Activated CD4-positive, alpha-beta memory T cell treated with anti-CD3 and anti-CD28 coated beads, Interleukin-2, amount 10 ng/mL, durations not matched to agents 7 days and 5 days (primary cell): ENCODE data around the gene SCAMP2. TPM values are rescaled to one million over a fixed set of nuclear protein-coding genes. Genes with fewer than 3 reads are reported as not detected.

Experiments used
- CTCF ChIA-PET: fragments of 350-600 bp; sonication (Branson Sonifier 250); formaldehyde crosslinking; loops from one replicate; lab custom pipeline; 2021; ENCODE audit warnings: antibody characterized with exemption, inconsistent platforms; lab: Charles Lee
- POLR2A ChIA-PET: fragments of 350-600 bp; sonication (Branson Sonifier 250); formaldehyde crosslinking; loops from one replicate; lab custom pipeline; 2021; ENCODE audit warnings: antibody characterized with exemption; lab: Charles Lee
- DNase-seq: peaks from one replicate; pipeline ENCODE4 v3.0.0-alpha.2; 2020
- H3K27ac Mint-ChIP-seq: one replicate; pipeline ENCODE4 v1.8.0; 2021; ENCODE audit warnings: mild to moderate bottlenecking, mixed read lengths
- H3K27me3 Mint-ChIP-seq: one replicate; pipeline ENCODE4 v1.8.0; 2021; ENCODE audit warnings: mixed read lengths
- H3K36me3 Mint-ChIP-seq: one replicate; pipeline ENCODE4 v1.8.0; 2021; ENCODE audit warnings: low read depth, mixed read lengths
- H3K4me1 Mint-ChIP-seq: one replicate; pipeline ENCODE4 v1.8.0; 2021; ENCODE audit warnings: mixed read lengths
- H3K4me3 Mint-ChIP-seq: one replicate; pipeline ENCODE4 v1.8.0; 2021; ENCODE audit warnings: mild to moderate bottlenecking, mixed read lengths
- H3K9me3 Mint-ChIP-seq: one replicate; pipeline ENCODE4 v1.8.0; 2021; ENCODE audit warnings: mixed read lengths
- total RNA-seq, 2 experiments: library from RNA; stranded (reverse); gene quantifications; one replicate each; pipeline ENCODE4 v1.2.3, GENCODE V29; 2021

The SCAMP2 gene
- total RNA-seq, 2 experiments from 2014 or later = 144 to 156 TPM

- ChIA-PET POLR2A (interaction anchor here (1.1 to 1.8 kb wide), 4 partner anchors 10 to 38 kb away, joined by 3 to 5 read pairs (median 3); no protein-coding TSS in a partner anchor), CTCF (interaction anchor here (0.9 kb wide), 1 partner anchor 16 kb away, joined by 3 read pairs; no protein-coding TSS in a partner anchor)
- Mint-ChIP-seq H3K27me3 (peaks cover 2% of the 10 kb centered on the region), H3K4me1 (peaks cover 23% of the 10 kb centered on the region), H3K27ac (no peak overlapping the region), H3K36me3 (no peaks in the 10 kb centered on the region), H3K4me3 (no peak overlapping the region), H3K9me3 (no peaks in the 10 kb centered on the region)
- no peak for DNase-seq
Observed at GRCh38 chr15:74815121-74815934, 57.8 kb downstream of the SCAMP2 start.

GRCh38 chr15:74812533-74812932, 60.6 kb downstream of the SCAMP2 start, which contains the start of gene LMAN1L:
Gene LMAN1L (plus strand): TSS chr15:74812835. CDS start chr15:74812855, 20 bp downstream.
- H3K36me3 Mint-ChIP-seq = no peaks in the 10 kb centered on the region
- peaks cover 4% of the 10 kb centered on the region for H3K27me3 Mint-ChIP-seq
- ChIA-PET POLR2A (interaction anchor here (35.1 kb wide), 1 partner anchor 31 kb away, joined by 1214 read pairs; the partner anchor contains the start of gene CSK), CTCF (interaction anchor here (38.3 kb wide), 1 partner anchor 33 kb away, joined by 1235 read pairs; the partner anchor contains the start of gene CSK)
- no peak for DNase-seq
- H3K4me1 Mint-ChIP-seq = peaks cover 12% of the 10 kb centered on the region
- H3K9me3 Mint-ChIP-seq = no peaks in the 10 kb centered on the region
- no peak within 1 kb of the TSS for H3K4me3 Mint-ChIP-seq
- H3K27ac Mint-ChIP-seq = no peak within 1 kb of the TSS

GRCh38 chr15:74809956-74810355, 63.2 kb downstream of the SCAMP2 start:
- H3K27ac Mint-ChIP-seq = no peak overlapping the region
- no peak for DNase-seq
- CTCF ChIA-PET = interaction anchor here (1.4 to 38.3 kb wide), 3 partner anchors 26 to 84 kb away, joined by 3 to 1235 read pairs (median 4); partner anchors contain the start of gene CSK
- H3K36me3 Mint-ChIP-seq = peaks cover 2% of the 10 kb centered on the region
- no peaks in the 10 kb centered on the region for H3K9me3 Mint-ChIP-seq
- H3K4me1 Mint-ChIP-seq = peaks cover 13% of the 10 kb centered on the region
- H3K27me3 Mint-ChIP-seq = peaks cover 4% of the 10 kb centered on the region
- POLR2A ChIA-PET = interaction anchor here (35.1 kb wide), 1 partner anchor 29 kb away, joined by 1214 read pairs; the partner anchor contains the start of gene CSK
- H3K4me3 Mint-ChIP-seq = no peak overlapping the region

GRCh38 chr15:74809242-74809641, 63.9 kb downstream of the SCAMP2 start:
- DNase-seq = no peak
- ChIA-PET POLR2A (interaction anchor here (1.5 to 35.1 kb wide), 3 partner anchors 9 to 28 kb away, joined by 6 to 1214 read pairs (median 16); partner anchors contain the start of gene CSK), CTCF (interaction anchor here (1.4 to 38.3 kb wide), 2 partner anchors 29 to 84 kb away, joined by 3 to 1235 read pairs; partner anchors contain the start of gene CSK)
- H3K9me3 Mint-ChIP-seq = no peaks in the 10 kb centered on the region
- peaks cover 17% of the 10 kb centered on the region for H3K4me1 Mint-ChIP-seq
- peaks cover 7% of the 10 kb centered on the region for H3K36me3 Mint-ChIP-seq
- H3K27me3 Mint-ChIP-seq = peaks cover 4% of the 10 kb centered on the region
- H3K27ac Mint-ChIP-seq = peak overlapping the region; percentile 40
- no peak overlapping the region for H3K4me3 Mint-ChIP-seq

- no peaks in the 10 kb centered on the region for H3K9me3 Mint-ChIP-seq
- H3K4me3 Mint-ChIP-seq = no peak overlapping the region
- peaks cover 21% of the 10 kb centered on the region for H3K4me1 Mint-ChIP-seq
- peaks cover 11% of the 10 kb centered on the region for H3K36me3 Mint-ChIP-seq
- H3K27ac Mint-ChIP-seq = no peak overlapping the region
- DNase-seq = no peak
- ChIA-PET CTCF (interaction anchor here (1.4 to 38.3 kb wide), 2 partner anchors 29 to 85 kb away, joined by 3 to 1235 read pairs; partner anchors contain the start of gene CSK), POLR2A (interaction anchor here (0.8 to 35.1 kb wide), 5 partner anchors 9 to 84 kb away, joined by 3 to 1214 read pairs (median 6); partner anchors contain the start of gene CSK)
- peaks cover 4% of the 10 kb centered on the region for H3K27me3 Mint-ChIP-seq
Observed at GRCh38 chr15:74808840-74809229, 64.3 kb downstream of the SCAMP2 start.

GRCh38 chr15:74808078-74808839, 64.9 kb downstream of the SCAMP2 start:
- CTCF ChIA-PET = interaction anchor here (0.6 to 38.3 kb wide), 4 partner anchors 15 to 142 kb away, joined by 3 to 1235 read pairs (median 5); partner anchors contain the start of gene CSK
- peaks cover 21% of the 10 kb centered on the region for H3K4me1 Mint-ChIP-seq
- peaks cover 15% of the 10 kb centered on the region for H3K36me3 Mint-ChIP-seq
- H3K9me3 Mint-ChIP-seq = no peaks in the 10 kb centered on the region
- H3K27me3 Mint-ChIP-seq = peaks cover 4% of the 10 kb centered on the region
- no peak overlapping the region for H3K4me3 Mint-ChIP-seq
- DNase-seq = no peak
- POLR2A ChIA-PET = interaction anchor here (0.7 to 35.1 kb wide), 8 partner anchors 9 to 143 kb away, joined by 3 to 1214 read pairs (median 3); partner anchors contain the start of gene CSK
- no peak overlapping the region for H3K27ac Mint-ChIP-seq

GRCh38 chr15:74807282-74807681, 65.9 kb downstream of the SCAMP2 start:
- Mint-ChIP-seq H3K4me1 (peaks cover 21% of the 10 kb centered on the region), H3K36me3 (peaks cover 21% of the 10 kb centered on the region), H3K27me3 (peaks cover 4% of the 10 kb centered on the region), H3K4me3 (no peak overlapping the region), H3K27ac (no peak overlapping the region), H3K9me3 (no peaks in the 10 kb centered on the region)
- DNase-seq = no peak
- ChIA-PET CTCF (interaction anchor here (0.6 to 38.3 kb wide), 3 partner anchors 14 to 67 kb away, joined by 3 to 1235 read pairs (median 7); partner anchors contain the start of gene CSK), POLR2A (interaction anchor here (0.7 to 35.1 kb wide), 5 partner anchors 12 to 142 kb away, joined by 3 to 1214 read pairs (median 5); partner anchors contain the start of gene CSK)

GRCh38 chr15:74804935-74805334, 68.2 kb downstream of the SCAMP2 start:
- H3K27me3 Mint-ChIP-seq = peaks cover 2% of the 10 kb centered on the region
- POLR2A ChIA-PET = interaction anchor here (1.2 to 35.1 kb wide), 3 partner anchors 11 to 24 kb away, joined by 5 to 1214 read pairs (median 11); partner anchors contain the start of gene CSK
- DNase-seq = no peak
- no peak overlapping the region for H3K4me3 Mint-ChIP-seq
- peaks cover 27% of the 10 kb centered on the region for H3K4me1 Mint-ChIP-seq
- H3K36me3 Mint-ChIP-seq = peaks cover 42% of the 10 kb centered on the region
- CTCF ChIA-PET = interaction anchor here (1.1 to 38.3 kb wide), 4 partner anchors 25 to 169 kb away, joined by 3 to 1235 read pairs (median 4); partner anchors contain the start of gene CSK
- no peaks in the 10 kb centered on the region for H3K9me3 Mint-ChIP-seq
- H3K27ac Mint-ChIP-seq = no peak overlapping the region

- H3K4me3 Mint-ChIP-seq = no peak overlapping the region
- H3K36me3 Mint-ChIP-seq = peaks cover 60% of the 10 kb centered on the region
- ChIA-PET POLR2A (interaction anchor here (35.1 kb wide), 1 partner anchor 22 kb away, joined by 1214 read pairs; the partner anchor contains the start of gene CSK), CTCF (interaction anchor here (1.0 to 38.3 kb wide), 2 partner anchors 10 to 23 kb away, joined by 3 to 1235 read pairs; partner anchors contain the start of gene CSK)
- peaks cover 44% of the 10 kb centered on the region for H3K4me1 Mint-ChIP-seq
- DNase-seq = no peak
- no peak overlapping the region for H3K27ac Mint-ChIP-seq
- H3K9me3 Mint-ChIP-seq = no peaks in the 10 kb centered on the region
- H3K27me3 Mint-ChIP-seq = no peaks in the 10 kb centered on the region
Observed at GRCh38 chr15:74802862-74803447, 70.2 kb downstream of the SCAMP2 start.

GRCh38 chr15:74802290-74802689, 70.9 kb downstream of the SCAMP2 start:
- H3K27me3 Mint-ChIP-seq = no peaks in the 10 kb centered on the region
- no peaks in the 10 kb centered on the region for H3K9me3 Mint-ChIP-seq
- H3K36me3 Mint-ChIP-seq = peaks cover 65% of the 10 kb centered on the region
- DNase-seq = no peak
- H3K27ac Mint-ChIP-seq = no peak overlapping the region
- H3K4me1 Mint-ChIP-seq = peaks cover 49% of the 10 kb centered on the region
- CTCF ChIA-PET = interaction anchor here (38.3 kb wide), 1 partner anchor 22 kb away, joined by 1235 read pairs; the partner anchor contains the start of gene CSK
- H3K4me3 Mint-ChIP-seq = no peak overlapping the region
- POLR2A ChIA-PET = interaction anchor here (0.6 to 35.1 kb wide), 3 partner anchors 21 to 273 kb away, joined by 3 to 1214 read pairs (median 3); partner anchors contain the start of gene CSK

GRCh38 chr15:74801311-74801997, 71.7 kb downstream of the SCAMP2 start:
- Mint-ChIP-seq H3K4me3 (no peak overlapping the region), H3K9me3 (no peaks in the 10 kb centered on the region), H3K27me3 (no peaks in the 10 kb centered on the region), H3K36me3 (peaks cover 65% of the 10 kb centered on the region), H3K27ac (no peak overlapping the region), H3K4me1 (peaks cover 45% of the 10 kb centered on the region)
- DNase-seq = no peak
- CTCF ChIA-PET = interaction anchor here (38.3 kb wide), 1 partner anchor 21 kb away, joined by 1235 read pairs; the partner anchor contains the start of gene CSK
- POLR2A ChIA-PET = interaction anchor here (35.1 kb wide), 1 partner anchor 20 kb away, joined by 1214 read pairs; the partner anchor contains the start of gene CSK
